B cell (primary cell): ENCODE measurements around the gene PEA15. TPM values are rescaled to one million over a fixed set of nuclear protein-coding genes. Genes with fewer than 3 reads are reported as not detected.

ENCODE experiments used
- ATAC-seq: fragments of 200-7000 bp; cut with Tn5 transposase; one replicate; pipeline ENCODE4 v1.10.0; 2021; ENCODE audit warnings: low read depth, mild to moderate bottlenecking, moderate number of reproducible peaks, moderate library complexity
- CTCF ChIA-PET: fragments of 350-600 bp; sonication (Branson Sonifier 250); formaldehyde crosslinking; loops from one replicate; lab custom pipeline; 2021; ENCODE audit warnings: antibody characterized with exemption, inconsistent platforms; lab: Charles Lee
- POLR2A ChIA-PET: fragments of 350-600 bp; sonication (Branson Sonifier 250); formaldehyde crosslinking; loops from one replicate; lab custom pipeline; 2021; ENCODE audit warnings: antibody characterized with exemption; lab: Charles Lee
- DNase-seq: peaks from one replicate; pipeline ENCODE4 v3.0.0; 2013
- H2AFZ ChIP-seq: 2 replicates; pipeline ENCODE4 v1.6.1; 2012; ENCODE audit warnings: mild to moderate bottlenecking, low read depth, low read length; ENCODE audit not compliant: insufficient read depth, poor library complexity, severe bottlenecking
- H3K27ac ChIP-seq, 2 donors: 1 replicate in 1 of 2; 2 replicates in 1 of 2; pipeline ENCODE4 v1.5.1; 2012 to 2013; ENCODE audit warnings: low read length in 2 of 2, mild to moderate bottlenecking in 2 of 2, moderate library complexity in 1 of 2
- H3K27me3 ChIP-seq, 4 experiments: fragments of 200-600 bp in 1 of 4; sonication (generic) in 1 of 4; replicated peaks in 1 of 4; 1 replicate in 2 of 4; 2 replicates in 2 of 4; pipeline versions ENCODE4 v1.6.1 to v1.7.0; 2013 to 2016; ENCODE audit warnings: low read length in 3 of 4, mild to moderate bottlenecking in 2 of 4, mixed read lengths in 1 of 4, moderate library complexity in 1 of 4; ENCODE audit not compliant: insufficient read depth in 4 of 4, control insufficient read depth in 3 of 4; ENCODE audit errors: control extremely low read depth in 1 of 4
- H3K36me3 ChIP-seq, 2 experiments: replicated peaks in 1 of 2; 1 replicate in 1 of 2; 2 replicates in 1 of 2; pipeline versions ENCODE4 v1.6.1 to v1.7.1; 2013; ENCODE audit warnings: low read length in 1 of 2; ENCODE audit not compliant: insufficient read depth in 2 of 2, control insufficient read depth in 1 of 2; ENCODE audit errors: control extremely low read depth in 1 of 2, extremely low read depth in 1 of 2
- H3K4me1 ChIP-seq, 2 donors: fragments of 200-600 bp in 1 of 2; sonication (generic) in 1 of 2; 1 replicate in 1 of 2; 2 replicates in 1 of 2; pipeline versions ENCODE4 v1.5.1 to v1.6.1; 2013 to 2017; ENCODE audit warnings: low read length in 2 of 2; ENCODE audit not compliant: control insufficient read depth in 2 of 2, insufficient read depth in 2 of 2
- H3K4me2 ChIP-seq: replicated peaks from 2 replicates; pipeline ENCODE3; 2012; ENCODE audit warnings: mild to moderate bottlenecking, low read depth, low read length; ENCODE audit not compliant: poor library complexity, severe bottlenecking
- H3K4me3 ChIP-seq, 5 experiments: fragments of 200-600 bp in 1 of 5; sonication (generic) in 1 of 5; 1 replicate in 3 of 5; 2 replicates in 2 of 5; pipeline versions ENCODE4 v1.5.1 to v1.7.0; 2011 to 2016; ENCODE audit warnings: low read length in 4 of 5, mild to moderate bottlenecking in 4 of 5, low read depth in 2 of 5, control low read depth in 1 of 5, moderate library complexity in 1 of 5; ENCODE audit not compliant: insufficient read depth in 1 of 5; ENCODE audit errors: control extremely low read depth in 1 of 5, extremely low read depth in 1 of 5
- H3K79me2 ChIP-seq: fragments of 200-600 bp; sonication (generic); one replicate; pipeline ENCODE4 v1.6.0; 2016; ENCODE audit warnings: low read length; ENCODE audit not compliant: control insufficient read depth, insufficient read depth
- H3K9ac ChIP-seq: fragments of 200-600 bp; sonication (generic); 2 replicates; pipeline ENCODE4 v1.6.1; 2017; ENCODE audit warnings: mild to moderate bottlenecking, low read length, moderate library complexity
- H3K9me3 ChIP-seq, 3 donors: one replicate each; pipeline versions ENCODE4 v1.6.1 to v1.7.1; 2013; ENCODE audit warnings: low read length in 2 of 3; ENCODE audit not compliant: control insufficient read depth in 2 of 3, insufficient read depth in 1 of 3; ENCODE audit errors: control extremely low read depth in 1 of 3
- H4K20me1 ChIP-seq: 2 replicates; pipeline ENCODE4 v1.6.0; 2012; ENCODE audit warnings: mild to moderate bottlenecking, low read length; ENCODE audit not compliant: insufficient read depth, control insufficient read depth, poor library complexity, severe bottlenecking
- H3K27ac Mint-ChIP-seq: one replicate; pipeline ENCODE4 v1.8.0; 2021; ENCODE audit warnings: mixed read lengths
- H3K27me3 Mint-ChIP-seq: one replicate; pipeline ENCODE4 v1.8.0; 2021; ENCODE audit warnings: mixed read lengths
- H3K4me1 Mint-ChIP-seq: one replicate; pipeline ENCODE4 v1.8.0; 2021; ENCODE audit warnings: mixed read lengths
- H3K4me3 Mint-ChIP-seq: one replicate; pipeline ENCODE4 v1.8.0; 2021; ENCODE audit warnings: mixed read lengths
- H3K9me3 Mint-ChIP-seq: one replicate; pipeline ENCODE4 v1.8.0; 2022; ENCODE audit warnings: mixed read lengths; ENCODE audit not compliant: insufficient read depth
- EZH2 ChIP-seq: IDR thresholded peaks from 2 replicates; pipeline ENCODE4 v1.6.1; 2012; ENCODE audit warnings: borderline replicate concordance, low read depth, mild to moderate bottlenecking, moderate library complexity, low read length; ENCODE audit not compliant: insufficient read depth, poor library complexity, severe bottlenecking
- WGBS: methylation state at CpG from one replicate; pipeline ENCODE4 v1.1.5; 2013; ENCODE audit warnings: missing lambda C conversion rate; ENCODE audit not compliant: insufficient coverage; 5-methylcytosine and 5-hydroxymethylcytosine counted together
- intact Hi-C: fragments of 100-400 bp; cut with micrococcal nuclease; formaldehyde crosslinking; loops from one replicate; pipeline ENCODE4 v1.10.0; 2022
- polyA plus RNA-seq: library from polyadenylated mRNA; depleted of rRNA; stranded (reverse); fragments of >200 nt; gene quantifications from 2 replicates; pipeline ENCODE4 v1.2.3, GENCODE V29; 2012
- total RNA-seq, 2 donors: library from RNA; stranded (reverse); fragments of 120-200 nt in 1 of 2; gene quantifications; 1 replicate in 1 of 2; 2 replicates in 1 of 2; pipeline versions ENCODE4 v1.2.3 to v1.2.4, GENCODE V29; 2013 to 2022
- TF ChIP-seq, protein P1 (sequence below): fragments of 200-600 bp; IDR thresholded peaks from one replicate; pipeline ENCODE4 v1.8.0; 2022; ENCODE audit warnings: antibody characterized with exemption, mild to moderate bottlenecking

PEA15 gene
- total and polyA plus RNA-seq, 2 donors (not counting 1 experiment from before 2014, with no cell fraction given), result 81.7 to 91.4 TPM

DNA sequence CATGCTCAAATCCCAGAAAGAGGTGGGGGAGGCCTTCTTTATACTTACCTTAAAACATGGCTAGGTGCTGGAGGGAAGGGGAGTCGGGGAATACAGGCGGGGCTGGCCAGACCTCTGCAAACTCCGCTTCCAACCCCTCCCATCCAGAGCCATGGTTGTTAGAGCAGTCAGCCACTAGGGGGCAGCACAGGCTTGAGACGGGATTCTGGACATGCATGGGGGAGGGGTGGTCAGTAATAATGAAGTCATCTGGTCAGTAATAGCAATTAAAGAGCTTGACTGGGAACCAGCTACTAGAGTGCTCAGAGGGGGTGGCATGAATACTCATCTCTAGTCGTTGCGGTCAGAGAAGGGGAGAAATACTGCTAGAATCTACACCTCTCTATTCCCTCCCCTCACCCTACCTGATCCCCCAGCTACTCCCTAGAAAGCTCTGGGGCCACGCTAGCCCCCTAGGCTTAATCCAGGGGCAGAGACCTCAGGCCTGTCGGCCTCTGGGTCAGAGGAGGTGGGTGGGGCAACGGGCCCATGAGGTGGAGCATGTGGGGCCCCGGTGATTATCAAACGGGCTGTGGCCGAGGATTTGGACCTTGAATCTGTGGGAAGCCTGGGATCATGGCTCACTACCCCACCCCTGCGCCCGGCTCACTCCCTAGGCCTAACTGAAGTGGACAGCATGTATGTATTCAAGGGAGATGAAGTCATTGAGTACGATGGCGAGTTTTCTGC, 11.9 kb upstream of the PEA15 start:
- H3K4me1 ChIP-seq, result peaks cover 9 to 22% of the 10 kb centered on the region in 2 donors
- Mint-ChIP-seq H3K27me3 (peaks cover 3% of the 10 kb centered on the region), H3K9me3 (no peaks in the 10 kb centered on the region), H3K27ac (no peak overlapping the region), H3K4me3 (no peak overlapping the region), H3K4me1 (peaks cover 3% of the 10 kb centered on the region)
- peak overlapping the region; percentile 53 for H2AFZ ChIP-seq
- intact Hi-C loops, result loop anchor here (1.0 kb wide), 6 partner anchors 11 to 183 kb away; no protein-coding TSS in a partner anchor
- H3K27ac ChIP-seq, result no peak overlapping the region
- H3K36me3 ChIP-seq, result no peaks in the 10 kb centered on the region
- no peak overlapping the region for H3K4me3 ChIP-seq
- no peaks in the 10 kb centered on the region for H3K9me3 ChIP-seq
- TF ChIP-seq, protein P1, sequence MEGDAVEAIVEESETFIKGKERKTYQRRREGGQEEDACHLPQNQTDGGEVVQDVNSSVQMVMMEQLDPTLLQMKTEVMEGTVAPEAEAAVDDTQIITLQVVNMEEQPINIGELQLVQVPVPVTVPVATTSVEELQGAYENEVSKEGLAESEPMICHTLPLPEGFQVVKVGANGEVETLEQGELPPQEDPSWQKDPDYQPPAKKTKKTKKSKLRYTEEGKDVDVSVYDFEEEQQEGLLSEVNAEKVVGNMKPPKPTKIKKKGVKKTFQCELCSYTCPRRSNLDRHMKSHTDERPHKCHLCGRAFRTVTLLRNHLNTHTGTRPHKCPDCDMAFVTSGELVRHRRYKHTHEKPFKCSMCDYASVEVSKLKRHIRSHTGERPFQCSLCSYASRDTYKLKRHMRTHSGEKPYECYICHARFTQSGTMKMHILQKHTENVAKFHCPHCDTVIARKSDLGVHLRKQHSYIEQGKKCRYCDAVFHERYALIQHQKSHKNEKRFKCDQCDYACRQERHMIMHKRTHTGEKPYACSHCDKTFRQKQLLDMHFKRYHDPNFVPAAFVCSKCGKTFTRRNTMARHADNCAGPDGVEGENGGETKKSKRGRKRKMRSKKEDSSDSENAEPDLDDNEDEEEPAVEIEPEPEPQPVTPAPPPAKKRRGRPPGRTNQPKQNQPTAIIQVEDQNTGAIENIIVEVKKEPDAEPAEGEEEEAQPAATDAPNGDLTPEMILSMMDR, result peak; percentile 90
- TF ChIP-seq EZH2, result no peak
- H3K27me3 ChIP-seq, result no peaks in the 10 kb centered on the region
- no peak overlapping the region for H3K4me2 ChIP-seq
- WGBS, result 59% methylated on average over 8 of the region's 16 CpGs
- ATAC-seq (peak; percentile 94), DNase-seq (peak; percentile 84)
- H3K79me2 ChIP-seq, result no peaks in the 10 kb centered on the region
- ChIA-PET POLR2A (interaction anchor here (0.7 to 1.3 kb wide), 5 partner anchors 12 to 98 kb away, joined by 3 to 4 read pairs (median 3); partner anchors contain the start of gene PEA15), CTCF (interaction anchor here (0.6 to 7.6 kb wide), 43 partner anchors 12 to 940 kb away, joined by 3 to 160 read pairs (median 4); partner anchors contain the start of genes DCAF8, IGSF8, PEA15 and PEX19)
- H3K9ac ChIP-seq, result no peak overlapping the region
- H4K20me1 ChIP-seq, result no peaks in the 10 kb centered on the region
